Mesenchymal stem cell (in vitro differentiated cells and primary cell): ENCODE measurements around the gene PSEN2.

Experiments
- DNase-seq: peaks from one replicate; pipeline ENCODE4 v3.0.0-alpha.2; 2013
- H2AFZ ChIP-seq: one replicate; pipeline ENCODE4 v1.6.1; 2013; ENCODE audit warnings: low read depth, mild to moderate bottlenecking, control low read depth, inconsistent platforms, low read length, moderate library complexity
- H2AK5ac ChIP-seq: 2 replicates; pipeline ENCODE4 v1.6.1; 2013; ENCODE audit warnings: low read length, moderate library complexity, mild to moderate bottlenecking, inconsistent platforms; ENCODE audit not compliant: severe bottlenecking
- H2BK120ac ChIP-seq: one replicate; pipeline ENCODE4 v1.6.1; 2013; ENCODE audit warnings: low read depth, mild to moderate bottlenecking, inconsistent platforms, low read length, moderate library complexity
- H2BK12ac ChIP-seq, 2 experiments: one replicate each; pipeline ENCODE4 v1.6.1; 2013; ENCODE audit warnings: inconsistent platforms in 2 of 2, low read length in 2 of 2, mild to moderate bottlenecking in 2 of 2, moderate library complexity in 2 of 2, control low read depth in 1 of 2
- H2BK15ac ChIP-seq: one replicate; pipeline ENCODE4 v1.6.1; 2013; ENCODE audit warnings: mild to moderate bottlenecking, low read depth, inconsistent platforms; ENCODE audit not compliant: poor library complexity, severe bottlenecking
- H2BK5ac ChIP-seq: 2 replicates; pipeline ENCODE4 v1.6.1; 2013; ENCODE audit warnings: low read depth, mild to moderate bottlenecking, low read length, control low read depth, inconsistent platforms; ENCODE audit not compliant: poor library complexity, severe bottlenecking
- H3K14ac ChIP-seq, 2 experiments: one replicate each; pipeline ENCODE4 v1.6.1; 2013; ENCODE audit warnings: inconsistent platforms in 2 of 2, low read length in 2 of 2, control low read depth in 1 of 2, mild to moderate bottlenecking in 1 of 2, moderate library complexity in 1 of 2
- H3K18ac ChIP-seq, 2 experiments: one replicate each; pipeline ENCODE4 v1.6.1; 2013; ENCODE audit warnings: inconsistent platforms in 2 of 2, low read length in 2 of 2, control low read depth in 1 of 2, low read depth in 1 of 2, mild to moderate bottlenecking in 1 of 2
- H3K23ac ChIP-seq, 2 experiments: one replicate each; pipeline ENCODE4 v1.6.1; 2013; ENCODE audit warnings: inconsistent platforms in 2 of 2, low read length in 2 of 2, mild to moderate bottlenecking in 2 of 2, moderate library complexity in 2 of 2, control low read depth in 1 of 2
- H3K27ac ChIP-seq: 2 replicates; pipeline ENCODE4 v1.5.1; 2013; ENCODE audit warnings: mild to moderate bottlenecking, moderate library complexity, low read length, control low read depth, inconsistent platforms; ENCODE audit not compliant: poor library complexity, severe bottlenecking
- H3K27me3 ChIP-seq, 2 experiments: 2 replicates each; pipeline versions ENCODE4 v1.6.1 to v1.7.0; 2013; ENCODE audit warnings: low read length in 2 of 2, mild to moderate bottlenecking in 2 of 2, moderate library complexity in 2 of 2, control low read depth in 1 of 2, inconsistent platforms in 1 of 2; ENCODE audit not compliant: control insufficient read depth in 1 of 2, insufficient read depth in 1 of 2
- H3K36me3 ChIP-seq, 2 experiments: 2 replicates each; pipeline versions ENCODE4 v1.6.1 to v1.7.0; 2013; ENCODE audit warnings: low read length in 2 of 2, control low read depth in 1 of 2, inconsistent platforms in 1 of 2, low read depth in 1 of 2, mild to moderate bottlenecking in 1 of 2; ENCODE audit not compliant: insufficient read depth in 2 of 2, control insufficient read depth in 1 of 2
- H3K4ac ChIP-seq, 2 experiments: one replicate each; pipeline ENCODE4 v1.6.1; 2013; ENCODE audit warnings: inconsistent platforms in 2 of 2, low read length in 2 of 2, mild to moderate bottlenecking in 2 of 2, moderate library complexity in 2 of 2, control low read depth in 1 of 2, low read depth in 1 of 2
- H3K4me1 ChIP-seq: 2 replicates; pipeline ENCODE4 v1.6.1; 2013; ENCODE audit warnings: low read depth, low read length, control low read depth; ENCODE audit not compliant: control insufficient read depth, insufficient read depth
- H3K4me2 ChIP-seq: 2 replicates; pipeline ENCODE4 v1.6.1; 2013; ENCODE audit warnings: low read length, mild to moderate bottlenecking, inconsistent platforms; ENCODE audit not compliant: poor library complexity, severe bottlenecking
- H3K4me3 ChIP-seq, 2 experiments: 2 replicates each; pipeline versions ENCODE4 v1.5.1 to v1.7.0; 2013; ENCODE audit warnings: low read length in 2 of 2, mild to moderate bottlenecking in 2 of 2, control low read depth in 1 of 2, low read depth in 1 of 2; ENCODE audit not compliant: insufficient read depth in 1 of 2
- H3K79me1 ChIP-seq: replicated peaks from 2 replicates; pipeline ENCODE4 v1.6.1; 2013; ENCODE audit warnings: mild to moderate bottlenecking, control low read depth, low read length, inconsistent platforms; ENCODE audit not compliant: poor library complexity, severe bottlenecking
- H3K9ac ChIP-seq: 2 replicates; pipeline ENCODE4 v1.7.0; 2013; ENCODE audit warnings: mild to moderate bottlenecking, low read length, moderate library complexity
- H3K9me3 ChIP-seq: 2 replicates; pipeline ENCODE4 v1.7.0; 2013; ENCODE audit warnings: mild to moderate bottlenecking, low read length; ENCODE audit not compliant: control insufficient read depth
- H4K8ac ChIP-seq: one replicate; pipeline ENCODE4 v1.6.1; 2013; ENCODE audit warnings: inconsistent platforms, mild to moderate bottlenecking, low read length, moderate library complexity
- H4K91ac ChIP-seq: one replicate; pipeline ENCODE4 v1.6.1; 2013; ENCODE audit warnings: mild to moderate bottlenecking, low read length, inconsistent platforms
- WGBS: methylation state at CpG from one replicate; pipeline ENCODE4 v1.1.7; 2013; ENCODE audit warnings: mixed read lengths; 5-methylcytosine and 5-hydroxymethylcytosine counted together

The PSEN2 gene

DNA sequence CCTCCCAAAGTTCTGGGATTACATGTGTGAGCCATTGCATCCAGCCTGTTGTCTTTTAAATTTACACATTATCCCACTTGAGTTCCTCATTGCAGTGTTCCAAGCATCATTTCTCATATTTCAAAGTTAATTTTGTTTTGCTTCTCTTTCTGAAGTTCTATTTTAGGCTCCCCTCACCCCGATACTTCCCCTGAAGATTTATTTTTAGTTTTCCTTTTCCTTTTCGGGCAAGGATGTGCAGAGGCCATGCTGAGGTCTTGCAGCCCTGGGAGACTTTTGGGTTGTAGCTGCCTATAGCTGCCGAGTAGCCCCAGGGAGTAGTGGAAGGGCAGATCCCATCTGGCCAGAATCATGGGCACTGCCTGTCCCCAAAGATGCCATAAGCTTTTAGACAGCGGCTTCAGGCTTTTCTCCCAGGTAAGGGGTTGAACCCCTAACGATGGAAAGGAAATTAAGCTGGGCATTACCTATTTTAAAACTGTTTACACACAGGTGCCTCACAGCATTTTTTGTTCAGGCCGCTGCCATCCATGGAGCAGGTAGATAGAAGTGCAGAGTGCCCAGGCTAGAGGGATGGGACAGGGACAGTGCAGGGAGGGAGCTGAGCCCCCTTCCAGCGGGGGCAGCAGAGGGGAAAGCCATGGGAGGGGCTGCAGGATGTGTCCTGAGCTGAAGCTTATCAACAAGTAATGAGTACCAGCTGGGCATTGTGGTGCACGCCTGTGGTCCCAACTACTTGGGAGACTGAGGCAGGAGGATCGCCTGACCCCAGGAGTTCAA, 15.9 kb downstream of the PSEN2 start:
- Histone ChIP-seq H3K79me1 (no peaks in the 10 kb centered on the region), H2BK12ac (no peak overlapping the region), H3K4ac (no peak overlapping the region), H3K4me1 (peaks cover 9% of the 10 kb centered on the region), H2BK15ac (no peak overlapping the region), H3K36me3 (peaks cover 23 to 43% of the 10 kb centered on the region in 2 experiments), H3K18ac (no peak overlapping the region), H3K14ac (no peak overlapping the region), H3K9me3 (no peaks in the 10 kb centered on the region), H2BK5ac (no peak overlapping the region), H3K4me2 (no peak overlapping the region), H2AK5ac (no peak overlapping the region), H4K91ac (no peak overlapping the region), H2AFZ (no peak overlapping the region), H2BK120ac (no peak overlapping the region), H3K9ac (no peak overlapping the region), H4K8ac (no peak overlapping the region), H3K27ac (no peak overlapping the region), H3K23ac (no peak overlapping the region), H3K4me3 (no peak overlapping the region), H3K27me3 (no peaks in the 10 kb centered on the region)
- 87% methylated on average over 7 of the region's 9 CpGs for WGBS
- no peak for DNase-seq

DNA sequence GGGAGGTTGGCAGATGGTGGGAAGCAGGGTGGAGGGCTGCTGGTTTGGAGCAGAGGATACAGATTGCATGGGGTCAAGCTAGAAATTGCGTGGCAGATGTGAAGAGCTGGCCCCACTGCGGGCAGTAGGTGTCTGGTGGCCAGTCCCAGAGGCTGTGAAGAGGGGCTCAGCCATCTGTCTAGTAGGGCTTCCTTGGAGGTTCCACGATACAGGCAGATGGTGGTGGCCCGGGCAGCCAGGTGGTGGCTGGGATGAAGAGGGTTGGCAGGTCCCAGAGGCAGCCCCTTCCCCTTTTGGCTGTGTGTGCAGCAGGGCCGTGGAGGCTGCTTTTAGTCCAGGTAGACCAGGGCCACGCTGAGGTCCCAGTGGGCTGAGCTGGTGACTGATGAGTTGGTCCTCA, 16.6 kb downstream of the PSEN2 start:
- WGBS = over 99% methylated on average over 6 of the region's 6 CpGs
- H2BK5ac ChIP-seq = no peak overlapping the region

DNA sequence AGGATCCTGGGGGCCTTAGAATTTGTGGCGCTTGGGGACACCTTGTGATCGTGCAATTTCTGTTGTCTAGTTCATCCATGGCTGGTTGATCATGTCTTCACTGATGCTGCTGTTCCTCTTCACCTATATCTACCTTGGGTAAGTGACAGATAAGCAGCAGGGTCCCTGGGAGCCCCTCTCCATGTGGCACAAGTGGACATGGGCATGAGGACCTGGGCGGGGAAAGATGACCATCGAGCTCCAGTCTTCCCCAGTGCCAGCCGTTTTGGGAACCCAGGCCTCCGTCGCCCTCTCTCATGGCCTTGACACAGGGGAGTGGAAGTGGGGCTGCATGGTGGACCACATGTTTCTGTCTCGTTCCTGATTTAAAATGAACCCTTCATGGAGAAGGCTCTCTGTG, 17.6 kb downstream of the PSEN2 start:
- peaks cover 31 to 49% of the 10 kb centered on the region in 2 experiments for H3K36me3 ChIP-seq
- no peak overlapping the region for H2BK120ac ChIP-seq
- H3K9ac ChIP-seq = no peak overlapping the region
- H3K27me3 ChIP-seq = no peaks in the 10 kb centered on the region
- H2AK5ac ChIP-seq = no peak overlapping the region
- no peaks in the 10 kb centered on the region for H3K9me3 ChIP-seq
- no peak overlapping the region for H3K27ac ChIP-seq
- no peak overlapping the region for H3K23ac ChIP-seq
- DNase-seq = no peak
- WGBS = 97% methylated on average over 7 of the region's 8 CpGs
- H2AFZ ChIP-seq = no peak overlapping the region
- H4K91ac ChIP-seq = no peak overlapping the region
- H3K4ac ChIP-seq = no peak overlapping the region
- no peak overlapping the region for H2BK5ac ChIP-seq
- no peak overlapping the region for H2BK15ac ChIP-seq
- H3K18ac ChIP-seq = no peak overlapping the region
- no peaks in the 10 kb centered on the region for H3K79me1 ChIP-seq
- H4K8ac ChIP-seq = no peak overlapping the region
- no peak overlapping the region for H3K4me3 ChIP-seq
- no peak overlapping the region for H3K4me2 ChIP-seq
- H3K4me1 ChIP-seq = peaks cover 12% of the 10 kb centered on the region
- H2BK12ac ChIP-seq = no peak overlapping the region
- no peak overlapping the region for H3K14ac ChIP-seq

More for the DNA sequence above, 16.6 kb downstream of the PSEN2 start:
- Histone ChIP-seq H3K4ac (no peak overlapping the region), H3K18ac (no peak overlapping the region), H2AK5ac (no peak overlapping the region), H3K9me3 (no peaks in the 10 kb centered on the region), H3K79me1 (no peaks in the 10 kb centered on the region), H2BK15ac (no peak overlapping the region), H3K4me3 (no peak overlapping the region), H3K9ac (no peak overlapping the region), H3K14ac (no peak overlapping the region), H3K27me3 (no peaks in the 10 kb centered on the region), H2AFZ (no peak overlapping the region), H4K91ac (no peak overlapping the region), H2BK120ac (no peak overlapping the region), H3K4me1 (peaks cover 11% of the 10 kb centered on the region), H2BK12ac (no peak overlapping the region), H3K23ac (no peak overlapping the region), H3K4me2 (no peak overlapping the region), H3K27ac (no peak overlapping the region), H4K8ac (no peak overlapping the region), H3K36me3 (peaks cover 28 to 44% of the 10 kb centered on the region in 2 experiments)
- DNase-seq = no peak

GRCh38 chr1:226888816-226889215, 18.4 kb downstream of the PSEN2 start:
- no peak overlapping the region for H2BK5ac ChIP-seq
- no peak overlapping the region for H4K8ac ChIP-seq
- H2AK5ac ChIP-seq = no peak overlapping the region
- H3K9ac ChIP-seq = no peak overlapping the region
- no peak overlapping the region for H2AFZ ChIP-seq
- H2BK12ac ChIP-seq = no peak overlapping the region
- H3K79me1 ChIP-seq = no peaks in the 10 kb centered on the region
- no peak overlapping the region for H2BK120ac ChIP-seq
- 93% methylated on average over 8 of the region's 8 CpGs for WGBS
- no peak overlapping the region for H4K91ac ChIP-seq
- H3K36me3 ChIP-seq = peaks cover 31 to 52% of the 10 kb centered on the region in 2 experiments
- no peak overlapping the region for H2BK15ac ChIP-seq
- H3K18ac ChIP-seq = no peak overlapping the region
- no peak overlapping the region for H3K4me2 ChIP-seq
- H3K23ac ChIP-seq = no peak overlapping the region
- H3K4me3 ChIP-seq = no peak overlapping the region
- H3K27ac ChIP-seq = no peak overlapping the region
- no peak for DNase-seq
- no peaks in the 10 kb centered on the region for H3K27me3 ChIP-seq
- no peak overlapping the region for H3K14ac ChIP-seq
- no peak overlapping the region for H3K4ac ChIP-seq
- H3K4me1 ChIP-seq = peaks cover 9% of the 10 kb centered on the region
- no peaks in the 10 kb centered on the region for H3K9me3 ChIP-seq
